ENCODE data around the gene POLD4.

POLD4 gene

GRCh38 chr11:67395555-67396258 is 42.4 kb upstream of the POLD4 start:
- no peaks in the 10 kb centered on the region for H3K9me3 Mint-ChIP-seq
- H3K36me3 Mint-ChIP-seq (ENCODE audit: low read depth): peaks cover 91% of the 10 kb centered on the region
- no peak overlapping the region for H3K4me3 Mint-ChIP-seq
- H3K4me1 Mint-ChIP-seq (ENCODE audit: low read depth): peaks cover 73% of the 10 kb centered on the region
- no peaks in the 10 kb centered on the region for H3K27me3 Mint-ChIP-seq
- intact Hi-C loops (cut with micrococcal nuclease): no loop called here
- no peak overlapping the region for H3K27ac Mint-ChIP-seq

- H3K4me1 Mint-ChIP-seq (ENCODE audit: low read depth): peaks cover 70% of the 10 kb centered on the region
- no peak overlapping the region for H3K27ac Mint-ChIP-seq
- H3K36me3 Mint-ChIP-seq (ENCODE audit: low read depth): peaks cover 74% of the 10 kb centered on the region
- intact Hi-C loops (cut with micrococcal nuclease): loop anchor here (5.0 kb wide), 1 partner anchor 33 kb away; the partner anchor contains the start of gene RPS6KB2
- H3K9me3 Mint-ChIP-seq: no peaks in the 10 kb centered on the region
- H3K27me3 Mint-ChIP-seq: no peaks in the 10 kb centered on the region
- H3K4me3 Mint-ChIP-seq: no peak overlapping the region
Measured at GRCh38 chr11:67393990-67394389, 40.6 kb upstream of the POLD4 start.

GRCh38 chr11:67393437-67393836 is 40.1 kb upstream of the POLD4 start:
- Mint-ChIP-seq H3K9me3 (no peaks in the 10 kb centered on the region), H3K27me3 (no peaks in the 10 kb centered on the region), H3K4me1 (ENCODE audit: low read depth) (peaks cover 66% of the 10 kb centered on the region), H3K4me3 (no peak overlapping the region), H3K36me3 (ENCODE audit: low read depth) (peaks cover 69% of the 10 kb centered on the region), H3K27ac (no peak overlapping the region)
- intact Hi-C loops (cut with micrococcal nuclease): loop anchor here (5.0 kb wide), 1 partner anchor 34 kb away; the partner anchor contains the start of gene RPS6KB2

- H3K36me3 Mint-ChIP-seq (ENCODE audit: low read depth): peaks cover 57% of the 10 kb centered on the region
- intact Hi-C loops (cut with micrococcal nuclease): loop anchor here (5.0 kb wide), 1 partner anchor 35 kb away; the partner anchor contains the start of gene RPS6KB2
- H3K9me3 Mint-ChIP-seq: no peaks in the 10 kb centered on the region
- no peaks in the 10 kb centered on the region for H3K27me3 Mint-ChIP-seq
- H3K4me3 Mint-ChIP-seq: peak overlapping the region; percentile 93
- H3K27ac Mint-ChIP-seq: peak overlapping the region; percentile 95
- H3K4me1 Mint-ChIP-seq (ENCODE audit: low read depth): peaks cover 60% of the 10 kb centered on the region
Measured at GRCh38 chr11:67392183-67392715, 38.9 kb upstream of the POLD4 start.

- Mint-ChIP-seq H3K4me1 (ENCODE audit: low read depth) (peaks cover 60% of the 10 kb centered on the region), H3K27me3 (no peaks in the 10 kb centered on the region), H3K4me3 (peak within 1 kb of the TSS; percentile 93), H3K36me3 (ENCODE audit: low read depth) (peaks cover 50% of the 10 kb centered on the region), H3K27ac (peak within 1 kb of the TSS; percentile 95), H3K9me3 (no peaks in the 10 kb centered on the region)
- intact Hi-C loops (cut with micrococcal nuclease): loop anchor here (2.0 to 5.0 kb wide), 2 partner anchors 36 to 77 kb away; partner anchors contain the start of genes RPS6KB2 and TMEM134
Measured at GRCh38 chr11:67391304-67392182, 38.2 kb upstream of the POLD4 start, which contains the start of gene RAD9A. Gene RAD9A (plus strand): TSS chr11:67391986. CDS start chr11:67392045, 59 bp downstream.

GRCh38 chr11:67390947-67391303 is 37.6 kb upstream of the POLD4 start:
- no peaks in the 10 kb centered on the region for H3K9me3 Mint-ChIP-seq
- peak overlapping the region; percentile 93 for H3K4me3 Mint-ChIP-seq
- intact Hi-C loops (cut with micrococcal nuclease): loop anchor here (2.0 to 5.0 kb wide), 2 partner anchors 36 to 78 kb away; partner anchors contain the start of genes RPS6KB2 and TMEM134
- H3K36me3 Mint-ChIP-seq (ENCODE audit: low read depth): peaks cover 44% of the 10 kb centered on the region
- peaks cover 56% of the 10 kb centered on the region for H3K4me1 Mint-ChIP-seq (ENCODE audit: low read depth)
- no peaks in the 10 kb centered on the region for H3K27me3 Mint-ChIP-seq
- H3K27ac Mint-ChIP-seq: peak overlapping the region; percentile 95

- H3K27me3 Mint-ChIP-seq: peaks cover 4% of the 10 kb centered on the region
- intact Hi-C loops (cut with micrococcal nuclease): loop anchor here (10.0 kb wide), 2 partner anchors 55 to 125 kb away; partner anchors contain the start of gene GRK2
- no peaks in the 10 kb centered on the region for H3K9me3 Mint-ChIP-seq
- peak overlapping the region; percentile 3 for H3K27ac Mint-ChIP-seq
- peaks cover 61% of the 10 kb centered on the region for H3K4me1 Mint-ChIP-seq (ENCODE audit: low read depth)
- H3K4me3 Mint-ChIP-seq: no peak overlapping the region
- peaks cover 30% of the 10 kb centered on the region for H3K36me3 Mint-ChIP-seq (ENCODE audit: low read depth)
Measured at GRCh38 chr11:67389477-67389876, 36.1 kb upstream of the POLD4 start.

GRCh38 chr11:67387518-67387917 is 34.2 kb upstream of the POLD4 start:
- Mint-ChIP-seq H3K36me3 (ENCODE audit: low read depth) (peaks cover 14% of the 10 kb centered on the region), H3K27ac (peak overlapping the region; percentile 12), H3K4me1 (ENCODE audit: low read depth) (peaks cover 47% of the 10 kb centered on the region), H3K4me3 (no peak overlapping the region), H3K9me3 (no peaks in the 10 kb centered on the region), H3K27me3 (peaks cover 4% of the 10 kb centered on the region)
- intact Hi-C loops (cut with micrococcal nuclease): loop anchor here (10.0 kb wide), 2 partner anchors 53 to 123 kb away; partner anchors contain the start of gene GRK2

- peak overlapping the region; percentile 12 for H3K27ac Mint-ChIP-seq
- H3K4me3 Mint-ChIP-seq: no peak overlapping the region
Measured at GRCh38 chr11:67387069-67387468, 33.7 kb upstream of the POLD4 start.

GRCh38 chr11:67384851-67385366 is 31.6 kb upstream of the POLD4 start:
- H3K27ac Mint-ChIP-seq: no peak overlapping the region
- peaks cover 4% of the 10 kb centered on the region for H3K27me3 Mint-ChIP-seq
- H3K36me3 Mint-ChIP-seq (ENCODE audit: low read depth): no peaks in the 10 kb centered on the region
- peaks cover 52% of the 10 kb centered on the region for H3K4me1 Mint-ChIP-seq (ENCODE audit: low read depth)
- H3K4me3 Mint-ChIP-seq: no peak overlapping the region
- intact Hi-C loops (cut with micrococcal nuclease): loop anchor here (10.0 kb wide), 2 partner anchors 50 to 120 kb away; partner anchors contain the start of gene GRK2
- H3K9me3 Mint-ChIP-seq: no peaks in the 10 kb centered on the region

More at GRCh38 chr11:67387069-67387468, 33.7 kb upstream of the POLD4 start:
- Mint-ChIP-seq H3K9me3 (no peaks in the 10 kb centered on the region), H3K36me3 (ENCODE audit: low read depth) (peaks cover 10% of the 10 kb centered on the region), H3K27me3 (peaks cover 4% of the 10 kb centered on the region), H3K4me1 (ENCODE audit: low read depth) (peaks cover 47% of the 10 kb centered on the region)
- intact Hi-C loops (cut with micrococcal nuclease): loop anchor here (10.0 kb wide), 2 partner anchors 52 to 122 kb away; partner anchors contain the start of gene GRK2

- Mint-ChIP-seq H3K4me1 (ENCODE audit: low read depth) (peaks cover 55% of the 10 kb centered on the region), H3K27me3 (peaks cover 5% of the 10 kb centered on the region), H3K36me3 (ENCODE audit: low read depth) (no peaks in the 10 kb centered on the region), H3K27ac (peak overlapping the region; percentile 28), H3K9me3 (no peaks in the 10 kb centered on the region), H3K4me3 (no peak overlapping the region)
- intact Hi-C loops (cut with micrococcal nuclease): loop anchor here (1.0 to 10.0 kb wide), 4 partner anchors 25 to 118 kb away; partner anchors contain the start of gene GRK2
Measured at GRCh38 chr11:67382276-67383136, 29.2 kb upstream of the POLD4 start.

GRCh38 chr11:67381244-67381972 is 28.1 kb upstream of the POLD4 start:
- Mint-ChIP-seq H3K4me1 (ENCODE audit: low read depth) (peaks cover 45% of the 10 kb centered on the region), H3K4me3 (peak overlapping the region; percentile 17), H3K27me3 (peaks cover 7% of the 10 kb centered on the region), H3K9me3 (no peaks in the 10 kb centered on the region), H3K27ac (peak overlapping the region; percentile 78), H3K36me3 (ENCODE audit: low read depth) (no peaks in the 10 kb centered on the region)
- intact Hi-C loops (cut with micrococcal nuclease): loop anchor here (10.0 kb wide), 2 partner anchors 47 to 117 kb away; partner anchors contain the start of gene GRK2

All from dendritic cell treated with granulocyte-macrophage colony-stimulating factor and Interleukin-4, amounts not matched to agents 40 ng/mL and 50 ng/mL, for 4 days (primary cell).